Muscle of leg (tissue), 16 donors: Measurements from ENCODE around the gene DEPDC4. TPM values are rescaled to one million over a fixed set of nuclear protein-coding genes. Genes with fewer than 3 reads are reported as not detected.
A peak's percentile ranks its signal among the peaks of the same experiment; 100 is the strongest.
"Not testable (repeated sequence)": the region's sequence is repeated elsewhere in the genome, so short reads cannot be mapped to it uniquely, and the experiment has no call there.

Experiments used
- DNase-seq: peaks from one replicate; pipeline ENCODE4 v3.0.0; 2013
- H3K27ac ChIP-seq: one replicate; pipeline ENCODE4 v1.5.1; 2013; ENCODE audit warnings: mild to moderate bottlenecking, low read length, control low read depth
- H3K27me3 ChIP-seq: one replicate; pipeline ENCODE4 v1.6.1; 2013; ENCODE audit warnings: low read length; ENCODE audit not compliant: control insufficient read depth, insufficient read depth
- H3K36me3 ChIP-seq: one replicate; pipeline ENCODE4 v1.6.1; 2013; ENCODE audit warnings: low read length; ENCODE audit not compliant: control insufficient read depth, insufficient read depth
- H3K4me1 ChIP-seq: one replicate; pipeline ENCODE4 v1.6.1; 2013; ENCODE audit warnings: low read length; ENCODE audit not compliant: control insufficient read depth, insufficient read depth
- H3K4me3 ChIP-seq: one replicate; pipeline ENCODE4 v1.5.1; 2013; ENCODE audit warnings: low read length, control low read depth
- H3K9me3 ChIP-seq: replicated peaks from 2 replicates; pipeline ENCODE4 v1.6.1; 2013; ENCODE audit warnings: low read depth, low read length; ENCODE audit not compliant: control insufficient read depth
- WGBS: methylation state at CpG from one replicate; pipeline ENCODE4 v1.1.5; 2013; ENCODE audit warnings: missing lambda C conversion rate; ENCODE audit not compliant: insufficient coverage; 5-methylcytosine and 5-hydroxymethylcytosine counted together
- long read RNA-seq, 11 donors: transcript quantifications; one replicate each; lab custom pipeline, GENCODE V29; 2026
- polyA plus RNA-seq, 8 donors: library from polyadenylated mRNA; unstranded; fragments of 120-200 nt; gene quantifications; one replicate each; pipeline versions ENCODE4 v1.2.1 to v1.2.3, GENCODE V29; 2013; ENCODE audit warnings: inconsistent platforms in 1 of 8, low replicate concordance in 1 of 8; ENCODE audit not compliant: insufficient read length in 8 of 8, insufficient read depth in 1 of 8
- total RNA-seq: library from RNA; stranded (reverse); fragments of 120-200 nt; gene quantifications from one replicate; pipeline ENCODE4 v1.2.4, GENCODE V29; 2013

Gene DEPDC4
- total RNA-seq (1.6 TPM), polyA plus RNA-seq (1 to 10 TPM in 7 of 8 donors, under 1 TPM in 1; 0.57 to 2.8 (median 1.3) TPM)
- long read RNA-seq, donor 1: 0 reads
- long read RNA-seq, donor 2: 0 reads
- long read RNA-seq, donor 3: 0 reads
- long read RNA-seq, donor 4: 0 reads
- long read RNA-seq, donor 5, partial matches to known transcripts: 0 of 1 reads
- long read RNA-seq, donor 5, other reads (novel, unspliced or antisense): 0 of 1 reads
- long read RNA-seq, donor 6: 0 reads
- long read RNA-seq, donor 7: 0 reads
- long read RNA-seq, donor 8: 0 reads
- long read RNA-seq, donor 9: 0 reads
- long read RNA-seq, donor 10: 0 reads
- long read RNA-seq, donor 11, partial matches to known transcripts: 0 of 1 reads
- long read RNA-seq, donor 11, other reads (novel, unspliced or antisense): 0 of 1 reads

- Histone ChIP-seq H3K9me3 (no peaks in the 10 kb centered on the region), H3K4me1 (peaks cover 6% of the 10 kb centered on the region)
- WGBS: 0% methylated on average over 45 of the region's 62 CpGs
These were observed at the start of gene DEPDC4, which contains the start of gene SCYL2 for GRCh38 chr12:100266835-100267602. DEPDC4 (minus strand) TSS chr12:100267079; CDS start chr12:100267076, 3 bp downstream. SCYL2 (plus strand) TSS chr12:100267177; CDS start chr12:100282971, 15,794 bp downstream.

GRCh38 chr12:100311317-100311716 lies 44.4 kb upstream of the DEPDC4 start:
- peak; percentile 4 for DNase-seq
- Histone ChIP-seq H3K4me3 (no peak overlapping the region), H3K9me3 (no peaks in the 10 kb centered on the region), H3K27me3 (no peaks in the 10 kb centered on the region), H3K4me1 (no peaks in the 10 kb centered on the region), H3K27ac (peak overlapping the region; percentile 17), H3K36me3 (peaks cover 9% of the 10 kb centered on the region)
- no CpG with 5 or more reads among the region's 1 CpG for WGBS

More at GRCh38 chr12:100266835-100267602, at the start of gene DEPDC4, which contains the start of gene SCYL2:
- Histone ChIP-seq H3K27me3 (no peaks in the 10 kb centered on the region), H3K4me3 (peak within 1 kb of the TSS; percentile 79), H3K27ac (peak within 1 kb of the TSS; percentile 95), H3K36me3 (no peaks in the 10 kb centered on the region)
- peak; percentile 98 for DNase-seq

- not testable (repeated sequence) for H3K4me1 ChIP-seq, H3K4me3 ChIP-seq, DNase-seq, H3K9me3 ChIP-seq, H3K27ac ChIP-seq, H3K27me3 ChIP-seq
- H3K36me3 ChIP-seq: peaks cover 16% of the 10 kb centered on the region
- 100% methylated on average over 1 of the region's 5 CpGs for WGBS
These were observed 41.3 kb upstream of the DEPDC4 start for GRCh38 chr12:100308138-100308537.

GRCh38 chr12:100304334-100304733 lies 37.5 kb upstream of the DEPDC4 start:
- H3K4me3 ChIP-seq, DNase-seq, H3K27ac ChIP-seq, H3K4me1 ChIP-seq, H3K27me3 ChIP-seq: not testable (repeated sequence)
- WGBS: 100% methylated on average over 6 of the region's 7 CpGs
- peaks cover 13% of the 10 kb centered on the region for H3K9me3 ChIP-seq
- H3K36me3 ChIP-seq: peaks cover 23% of the 10 kb centered on the region

GRCh38 chr12:100303831-100304230 lies 37.0 kb upstream of the DEPDC4 start:
- no peaks in the 10 kb centered on the region for H3K4me1 ChIP-seq
- H3K36me3 ChIP-seq: peaks cover 25% of the 10 kb centered on the region
- no peak overlapping the region for H3K27ac ChIP-seq
- no peak overlapping the region for H3K4me3 ChIP-seq
- 89% methylated on average over 3 of the region's 4 CpGs for WGBS
- DNase-seq: no peak
- H3K27me3 ChIP-seq: no peaks in the 10 kb centered on the region
- H3K9me3 ChIP-seq: peaks cover 13% of the 10 kb centered on the region

GRCh38 chr12:100302081-100302480 lies 35.2 kb upstream of the DEPDC4 start:
- Histone ChIP-seq H3K9me3 (peaks cover 13% of the 10 kb centered on the region), H3K27ac (no peak overlapping the region), H3K4me3 (no peak overlapping the region), H3K27me3 (no peaks in the 10 kb centered on the region), H3K36me3 (peaks cover 27% of the 10 kb centered on the region), H3K4me1 (no peaks in the 10 kb centered on the region)
- no CpG with 5 or more reads among the region's 1 CpG for WGBS
- no peak for DNase-seq

- 17% methylated on average over 1 of the region's 4 CpGs for WGBS
- Histone ChIP-seq H3K4me1 (no peaks in the 10 kb centered on the region), H3K9me3 (no peaks in the 10 kb centered on the region), H3K4me3 (no peak overlapping the region), H3K27me3 (no peaks in the 10 kb centered on the region), H3K27ac (no peak overlapping the region), H3K36me3 (peaks cover 4% of the 10 kb centered on the region)
- no peak for DNase-seq
These were observed 29.1 kb upstream of the DEPDC4 start for GRCh38 chr12:100295764-100296555.

- DNase-seq, H3K4me3 ChIP-seq, H3K4me1 ChIP-seq, H3K9me3 ChIP-seq, H3K27me3 ChIP-seq, H3K27ac ChIP-seq, H3K36me3 ChIP-seq: not testable (repeated sequence)
- WGBS: no CpG with 5 or more reads among the region's 24 CpGs
These were observed 27.5 kb upstream of the DEPDC4 start for GRCh38 chr12:100294366-100294765.

GRCh38 chr12:100293017-100293416 lies 26.1 kb upstream of the DEPDC4 start:
- no peaks in the 10 kb centered on the region for H3K4me1 ChIP-seq
- H3K27ac ChIP-seq: no peak overlapping the region
- no CpG with 5 or more reads among the region's 1 CpG for WGBS
- H3K36me3 ChIP-seq: no peaks in the 10 kb centered on the region
- H3K27me3 ChIP-seq: no peaks in the 10 kb centered on the region
- no peaks in the 10 kb centered on the region for H3K9me3 ChIP-seq
- DNase-seq: no peak
- H3K4me3 ChIP-seq: no peak overlapping the region
